ENCODE data around the gene SAP25.
"Not testable (repeated sequence)": the region's sequence is repeated elsewhere in the genome, so short reads cannot be mapped to it uniquely, and the experiment has no call there.

SAP25 gene

DNA sequence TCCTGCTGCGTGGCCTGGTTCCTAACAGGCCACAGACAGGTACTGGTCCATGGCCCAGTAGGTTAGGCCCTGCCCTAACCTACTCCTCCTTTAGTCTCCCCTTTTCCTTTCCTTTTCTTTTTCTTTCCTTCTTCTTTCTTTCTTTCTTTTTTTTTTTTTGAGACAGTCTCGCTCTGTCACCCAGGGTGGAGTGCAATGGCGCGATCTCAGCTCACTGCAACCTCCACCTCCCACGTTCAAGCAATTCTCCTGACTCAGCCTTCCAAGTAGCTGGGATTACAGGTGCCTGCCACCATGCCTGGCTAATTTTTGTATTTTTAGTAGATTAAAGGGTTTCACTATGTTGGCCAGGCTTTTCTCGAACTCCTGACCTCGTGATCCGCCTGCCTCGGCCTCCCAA lies 37.7 kb downstream of the SAP25 start:
- DNase-seq (ENCODE audit: low spot score): not testable (repeated sequence)

DNA sequence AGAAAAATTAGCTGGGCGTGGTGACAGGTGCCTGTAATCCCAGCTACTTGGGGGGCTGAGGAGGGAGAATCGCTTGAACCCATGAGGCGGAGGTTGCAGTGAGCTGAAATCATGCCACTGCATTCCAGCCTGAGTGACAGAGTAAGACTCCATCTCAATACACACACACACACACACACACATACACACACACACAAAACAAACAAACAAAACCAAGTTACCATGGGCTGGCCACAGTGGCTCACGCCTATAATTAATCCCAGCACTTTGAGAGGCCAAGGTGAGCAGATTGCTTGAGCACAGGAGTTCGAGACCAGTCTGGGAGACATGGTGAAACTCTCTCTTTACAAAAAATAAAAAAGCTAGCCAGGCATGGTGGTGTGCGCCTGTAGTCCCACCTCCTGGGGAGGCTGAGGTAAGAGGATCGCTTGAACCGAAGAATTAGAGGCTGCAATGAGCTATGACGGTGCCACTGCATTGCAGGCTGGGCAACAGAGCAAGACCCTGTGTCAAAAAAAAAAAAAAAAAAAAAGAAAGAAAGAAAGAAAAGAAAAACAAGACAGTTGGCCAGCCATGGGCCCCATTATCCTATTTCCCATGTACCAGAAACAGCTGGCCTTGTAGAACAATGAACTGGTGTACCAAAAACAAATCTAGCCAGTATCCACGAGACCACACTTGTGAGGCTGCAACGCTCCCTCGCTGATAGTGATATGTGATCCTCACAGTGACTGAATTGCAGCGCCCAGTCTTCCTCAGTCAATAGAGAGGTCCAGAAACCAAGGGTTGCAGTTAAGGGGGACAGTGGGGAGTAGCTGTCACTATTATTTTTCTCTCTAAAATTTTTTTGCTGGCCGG lies 41.3 kb downstream of the SAP25 start:
- DNase-seq (ENCODE audit: low spot score): no peak

DNA sequence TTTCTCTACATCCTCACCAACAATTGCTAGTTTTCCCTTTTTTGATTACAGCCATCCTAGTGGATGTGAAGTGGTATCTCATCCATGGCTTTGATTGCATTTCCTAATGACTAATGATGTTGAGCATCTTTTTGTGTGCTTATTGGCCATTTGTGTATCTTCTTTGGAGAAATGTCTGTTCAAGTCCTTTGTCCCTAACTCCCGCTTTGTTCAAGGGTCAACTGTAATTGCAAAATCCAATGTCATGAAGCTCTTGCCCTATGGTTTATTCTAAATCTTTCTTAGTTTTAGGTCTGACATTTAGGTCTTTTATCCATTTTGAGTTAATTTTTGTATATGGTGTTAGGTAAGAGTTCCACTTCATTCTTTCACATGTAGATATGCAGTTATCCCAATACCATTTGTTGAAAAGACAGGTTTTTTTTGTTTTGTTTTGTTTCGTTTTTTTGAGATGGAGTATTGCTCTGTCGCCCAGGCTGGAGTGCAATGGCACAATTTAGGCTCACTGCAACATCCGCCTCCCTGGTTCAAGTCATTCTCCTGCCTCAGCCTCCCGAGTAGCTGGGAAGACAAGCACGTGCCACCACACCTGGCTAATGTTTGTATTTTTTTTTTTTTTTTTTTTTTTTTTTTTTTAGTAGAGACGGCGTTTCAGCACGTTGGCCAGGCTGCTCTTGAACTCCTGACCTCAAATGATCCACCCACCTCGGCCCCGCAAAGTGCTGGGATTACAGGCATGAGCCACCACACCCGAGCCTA lies 45.4 kb downstream of the SAP25 start:
- DNase-seq (ENCODE audit: low spot score): not testable (repeated sequence)

DNA sequence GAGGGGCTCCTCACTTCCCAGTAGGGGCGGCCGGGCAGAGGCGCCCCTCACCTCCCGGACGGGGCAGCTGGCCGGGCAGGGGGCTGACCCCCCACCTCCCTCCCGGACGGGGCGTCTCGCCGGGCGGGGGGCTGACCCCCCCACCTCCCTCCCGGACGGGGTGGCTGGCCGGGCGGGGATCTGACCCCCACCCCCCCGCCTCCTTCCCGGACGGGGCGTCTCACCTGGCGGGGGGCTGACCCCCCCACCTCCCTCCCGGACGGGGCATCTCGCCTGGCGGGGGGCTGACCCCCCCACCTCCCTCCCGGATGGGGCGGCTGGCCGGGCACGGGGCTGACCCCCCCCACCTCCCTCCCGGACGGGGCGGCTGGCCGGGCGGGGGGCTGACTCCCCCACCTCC lies 50.5 kb downstream of the SAP25 start:
- not testable (repeated sequence) for DNase-seq (ENCODE audit: low spot score)

Measured in kidney tubule cell (primary cell).